B cell (primary cell): ENCODE measurements around the gene COL25A1. TPM values are rescaled to one million over a fixed set of nuclear protein-coding genes. Genes with fewer than 3 reads are reported as not detected.

Experiments used
- ATAC-seq: fragments of 200-7000 bp; cut with Tn5 transposase; one replicate; pipeline ENCODE4 v1.10.0; 2021; ENCODE audit warnings: low read depth, mild to moderate bottlenecking, moderate number of reproducible peaks, moderate library complexity
- CTCF ChIA-PET: fragments of 350-600 bp; sonication (Branson Sonifier 250); formaldehyde crosslinking; loops from one replicate; lab custom pipeline; 2021; ENCODE audit warnings: antibody characterized with exemption, inconsistent platforms; lab: Charles Lee
- POLR2A ChIA-PET: fragments of 350-600 bp; sonication (Branson Sonifier 250); formaldehyde crosslinking; loops from one replicate; lab custom pipeline; 2021; ENCODE audit warnings: antibody characterized with exemption; lab: Charles Lee
- DNase-seq: peaks from one replicate; pipeline ENCODE4 v3.0.0; 2013
- H2AFZ ChIP-seq: 2 replicates; pipeline ENCODE4 v1.6.1; 2012; ENCODE audit warnings: mild to moderate bottlenecking, low read depth, low read length; ENCODE audit not compliant: insufficient read depth, poor library complexity, severe bottlenecking
- H3K27ac ChIP-seq, 2 donors: 1 replicate in 1 of 2; 2 replicates in 1 of 2; pipeline ENCODE4 v1.5.1; 2012 to 2013; ENCODE audit warnings: low read length in 2 of 2, mild to moderate bottlenecking in 2 of 2, moderate library complexity in 1 of 2
- H3K27me3 ChIP-seq, 4 experiments: fragments of 200-600 bp in 1 of 4; sonication (generic) in 1 of 4; replicated peaks in 1 of 4; 1 replicate in 2 of 4; 2 replicates in 2 of 4; pipeline versions ENCODE4 v1.6.1 to v1.7.0; 2013 to 2016; ENCODE audit warnings: low read length in 3 of 4, mild to moderate bottlenecking in 2 of 4, mixed read lengths in 1 of 4, moderate library complexity in 1 of 4; ENCODE audit not compliant: insufficient read depth in 4 of 4, control insufficient read depth in 3 of 4; ENCODE audit errors: control extremely low read depth in 1 of 4
- H3K36me3 ChIP-seq, 2 experiments: replicated peaks in 1 of 2; 1 replicate in 1 of 2; 2 replicates in 1 of 2; pipeline versions ENCODE4 v1.6.1 to v1.7.1; 2013; ENCODE audit warnings: low read length in 1 of 2; ENCODE audit not compliant: insufficient read depth in 2 of 2, control insufficient read depth in 1 of 2; ENCODE audit errors: control extremely low read depth in 1 of 2, extremely low read depth in 1 of 2
- H3K4me1 ChIP-seq, 2 donors: fragments of 200-600 bp in 1 of 2; sonication (generic) in 1 of 2; 1 replicate in 1 of 2; 2 replicates in 1 of 2; pipeline versions ENCODE4 v1.5.1 to v1.6.1; 2013 to 2017; ENCODE audit warnings: low read length in 2 of 2; ENCODE audit not compliant: control insufficient read depth in 2 of 2, insufficient read depth in 2 of 2
- H3K4me2 ChIP-seq: replicated peaks from 2 replicates; pipeline ENCODE3; 2012; ENCODE audit warnings: mild to moderate bottlenecking, low read depth, low read length; ENCODE audit not compliant: poor library complexity, severe bottlenecking
- H3K4me3 ChIP-seq, 5 experiments: fragments of 200-600 bp in 1 of 5; sonication (generic) in 1 of 5; 1 replicate in 3 of 5; 2 replicates in 2 of 5; pipeline versions ENCODE4 v1.5.1 to v1.7.0; 2011 to 2016; ENCODE audit warnings: low read length in 4 of 5, mild to moderate bottlenecking in 4 of 5, low read depth in 2 of 5, control low read depth in 1 of 5, moderate library complexity in 1 of 5; ENCODE audit not compliant: insufficient read depth in 1 of 5; ENCODE audit errors: control extremely low read depth in 1 of 5, extremely low read depth in 1 of 5
- H3K79me2 ChIP-seq: fragments of 200-600 bp; sonication (generic); one replicate; pipeline ENCODE4 v1.6.0; 2016; ENCODE audit warnings: low read length; ENCODE audit not compliant: control insufficient read depth, insufficient read depth
- H3K9ac ChIP-seq: fragments of 200-600 bp; sonication (generic); 2 replicates; pipeline ENCODE4 v1.6.1; 2017; ENCODE audit warnings: mild to moderate bottlenecking, low read length, moderate library complexity
- H3K9me3 ChIP-seq, 3 donors: one replicate each; pipeline versions ENCODE4 v1.6.1 to v1.7.1; 2013; ENCODE audit warnings: low read length in 2 of 3; ENCODE audit not compliant: control insufficient read depth in 2 of 3, insufficient read depth in 1 of 3; ENCODE audit errors: control extremely low read depth in 1 of 3
- H4K20me1 ChIP-seq: 2 replicates; pipeline ENCODE4 v1.6.0; 2012; ENCODE audit warnings: mild to moderate bottlenecking, low read length; ENCODE audit not compliant: insufficient read depth, control insufficient read depth, poor library complexity, severe bottlenecking
- H3K27ac Mint-ChIP-seq: one replicate; pipeline ENCODE4 v1.8.0; 2021; ENCODE audit warnings: mixed read lengths
- H3K27me3 Mint-ChIP-seq: one replicate; pipeline ENCODE4 v1.8.0; 2021; ENCODE audit warnings: mixed read lengths
- H3K4me1 Mint-ChIP-seq: one replicate; pipeline ENCODE4 v1.8.0; 2021; ENCODE audit warnings: mixed read lengths
- H3K4me3 Mint-ChIP-seq: one replicate; pipeline ENCODE4 v1.8.0; 2021; ENCODE audit warnings: mixed read lengths
- H3K9me3 Mint-ChIP-seq: one replicate; pipeline ENCODE4 v1.8.0; 2022; ENCODE audit warnings: mixed read lengths; ENCODE audit not compliant: insufficient read depth
- CTCF ChIP-seq: fragments of 200-600 bp; IDR thresholded peaks from one replicate; pipeline ENCODE4 v1.8.0; 2022; ENCODE audit warnings: antibody characterized with exemption, mild to moderate bottlenecking
- EZH2 ChIP-seq: IDR thresholded peaks from 2 replicates; pipeline ENCODE4 v1.6.1; 2012; ENCODE audit warnings: borderline replicate concordance, low read depth, mild to moderate bottlenecking, moderate library complexity, low read length; ENCODE audit not compliant: insufficient read depth, poor library complexity, severe bottlenecking
- WGBS: methylation state at CpG from one replicate; pipeline ENCODE4 v1.1.5; 2013; ENCODE audit warnings: missing lambda C conversion rate; ENCODE audit not compliant: insufficient coverage; 5-methylcytosine and 5-hydroxymethylcytosine counted together
- intact Hi-C: fragments of 100-400 bp; cut with micrococcal nuclease; formaldehyde crosslinking; loops from one replicate; pipeline ENCODE4 v1.10.0; 2022
- polyA plus RNA-seq: library from polyadenylated mRNA; depleted of rRNA; stranded (reverse); fragments of >200 nt; gene quantifications from 2 replicates; pipeline ENCODE4 v1.2.3, GENCODE V29; 2012
- total RNA-seq, 2 donors: library from RNA; stranded (reverse); fragments of 120-200 nt in 1 of 2; gene quantifications; 1 replicate in 1 of 2; 2 replicates in 1 of 2; pipeline versions ENCODE4 v1.2.3 to v1.2.4, GENCODE V29; 2013 to 2022

Gene COL25A1
- total and polyA plus RNA-seq, 2 donors (not counting 1 experiment from before 2014, with no cell fraction given) = not detected

GRCh38 chr4:109156356-109156755 lies 146.1 kb downstream of the COL25A1 start:
- Histone ChIP-seq H2AFZ (no peak overlapping the region), H3K9me3 (no peaks in the 10 kb centered on the region), H3K27ac (no peak overlapping the region), H3K27me3 (no peaks in the 10 kb centered on the region), H3K4me1 (no peaks in the 10 kb centered on the region), H3K4me3 (no peak overlapping the region), H3K4me2 (no peak overlapping the region), H3K9ac (no peak overlapping the region), H4K20me1 (no peaks in the 10 kb centered on the region), H3K79me2 (no peaks in the 10 kb centered on the region), H3K36me3 (no peaks in the 10 kb centered on the region)
- no peaks in the 10 kb centered on the region for H3K4me1 Mint-ChIP-seq
- no peaks in the 10 kb centered on the region for H3K27me3 Mint-ChIP-seq
- ChIA-PET CTCF (no interaction called here), POLR2A (no interaction called here)
- ATAC-seq (no peak), DNase-seq (no peak)
- no peak overlapping the region for H3K4me3 Mint-ChIP-seq
- TF ChIP-seq CTCF = no peak
- TF ChIP-seq EZH2 = no peak
- no CpG with 5 or more reads among the region's 2 CpGs for WGBS
- H3K9me3 Mint-ChIP-seq = no peaks in the 10 kb centered on the region
- intact Hi-C loops = no loop called here
- no peak overlapping the region for H3K27ac Mint-ChIP-seq

- 82% methylated on average over 2 of the region's 4 CpGs for WGBS
- no peak for ATAC-seq
- Histone ChIP-seq H2AFZ (no peak overlapping the region), H3K9ac (no peak overlapping the region), H3K27ac (no peak overlapping the region), H3K79me2 (no peaks in the 10 kb centered on the region), H3K36me3 (no peaks in the 10 kb centered on the region), H3K4me1 (no peaks in the 10 kb centered on the region), H4K20me1 (no peaks in the 10 kb centered on the region), H3K4me2 (no peak overlapping the region), H3K27me3 (no peaks in the 10 kb centered on the region), H3K4me3 (no peak overlapping the region), H3K9me3 (no peaks in the 10 kb centered on the region)
- Mint-ChIP-seq H3K4me3 (no peak overlapping the region), H3K27me3 (no peaks in the 10 kb centered on the region), H3K27ac (no peak overlapping the region), H3K9me3 (no peaks in the 10 kb centered on the region), H3K4me1 (no peaks in the 10 kb centered on the region)
- ChIA-PET CTCF (no interaction called here), POLR2A (no interaction called here)
- no peak for DNase-seq
- intact Hi-C loops = no loop called here
- TF ChIP-seq EZH2 = no peak
- no peak for TF ChIP-seq CTCF
Measured at GRCh38 chr4:109155682-109156283, 146.7 kb downstream of the COL25A1 start.
